ENCODE results near the gene PPARA.

DNA sequence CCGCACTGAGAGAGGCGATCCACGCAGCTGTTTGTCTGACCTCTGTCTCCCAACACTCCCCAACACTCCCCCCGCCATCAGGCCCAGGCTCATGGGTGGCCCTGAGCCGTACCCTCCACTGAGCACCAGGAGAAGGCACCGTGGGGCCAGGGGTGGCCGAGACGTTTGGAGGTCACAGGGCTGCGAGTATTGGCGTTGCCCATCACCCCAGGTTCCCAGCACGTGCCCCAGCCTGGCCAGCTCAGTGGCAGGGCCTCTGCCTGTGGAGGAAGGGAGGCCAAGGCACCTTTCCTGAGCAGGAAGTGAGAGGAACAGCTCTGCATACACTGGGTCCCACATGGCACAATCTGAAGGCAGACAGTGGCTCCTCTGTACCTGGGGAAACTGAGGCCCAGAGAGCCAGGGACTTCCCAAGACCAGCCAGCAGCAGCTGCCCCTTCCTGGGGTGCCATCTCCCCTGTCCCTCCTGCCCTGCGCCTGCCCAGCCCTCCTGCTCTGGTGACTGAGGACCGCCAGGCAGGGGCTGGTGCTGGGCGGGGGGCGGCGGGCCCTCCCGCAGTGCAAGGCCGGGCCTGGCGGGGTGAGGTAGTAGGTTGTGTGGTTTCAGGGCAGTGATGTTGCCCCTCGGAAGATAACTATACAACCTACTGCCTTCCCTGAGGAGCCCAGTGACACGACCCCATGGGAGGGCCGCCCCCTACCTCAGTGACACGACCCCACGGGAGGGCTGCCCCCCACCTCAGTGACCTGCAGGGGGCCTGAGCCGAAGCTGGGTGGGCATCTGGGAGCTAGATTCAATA lies 37.0 kb upstream of the PPARA start:
- TF ChIP-seq, protein P1, sequence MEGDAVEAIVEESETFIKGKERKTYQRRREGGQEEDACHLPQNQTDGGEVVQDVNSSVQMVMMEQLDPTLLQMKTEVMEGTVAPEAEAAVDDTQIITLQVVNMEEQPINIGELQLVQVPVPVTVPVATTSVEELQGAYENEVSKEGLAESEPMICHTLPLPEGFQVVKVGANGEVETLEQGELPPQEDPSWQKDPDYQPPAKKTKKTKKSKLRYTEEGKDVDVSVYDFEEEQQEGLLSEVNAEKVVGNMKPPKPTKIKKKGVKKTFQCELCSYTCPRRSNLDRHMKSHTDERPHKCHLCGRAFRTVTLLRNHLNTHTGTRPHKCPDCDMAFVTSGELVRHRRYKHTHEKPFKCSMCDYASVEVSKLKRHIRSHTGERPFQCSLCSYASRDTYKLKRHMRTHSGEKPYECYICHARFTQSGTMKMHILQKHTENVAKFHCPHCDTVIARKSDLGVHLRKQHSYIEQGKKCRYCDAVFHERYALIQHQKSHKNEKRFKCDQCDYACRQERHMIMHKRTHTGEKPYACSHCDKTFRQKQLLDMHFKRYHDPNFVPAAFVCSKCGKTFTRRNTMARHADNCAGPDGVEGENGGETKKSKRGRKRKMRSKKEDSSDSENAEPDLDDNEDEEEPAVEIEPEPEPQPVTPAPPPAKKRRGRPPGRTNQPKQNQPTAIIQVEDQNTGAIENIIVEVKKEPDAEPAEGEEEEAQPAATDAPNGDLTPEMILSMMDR (conservative IDR thresholded peaks at IDR 0.05; ENCODE audit: low read depth, low read length), result no peak
- no peak for TF ChIP-seq RFX5 (IDR thresholded peaks at IDR 0.05; ENCODE audit: low read depth, low read length)

Data from IMR-90 (cell line).